HG02763 (cell line): ENCODE results near the gene RAB28.

Source experiments
- ATAC-seq: cut with Tn5 transposase; IDR thresholded peaks from one replicate; pipeline ENCODE4 v1.9.1; 2021; ENCODE audit warnings: mild to moderate bottlenecking, moderate library complexity; ENCODE audit not compliant: unreplicated experiment

The RAB28 gene

GRCh38 chr4:13484122-13484748 is at the start of gene RAB28:
Gene RAB28 (minus strand): TSS chr4:13484340.
- ATAC-seq: peak; percentile 98

- no peak for ATAC-seq
Observed at GRCh38 chr4:13531625-13531998, 47.5 kb upstream of the RAB28 start.

GRCh38 chr4:13530823-13531624 is 46.9 kb upstream of the RAB28 start:
- ATAC-seq: no peak

GRCh38 chr4:13529128-13529919 is 45.2 kb upstream of the RAB28 start:
- no peak for ATAC-seq

- ATAC-seq: no peak
Observed at GRCh38 chr4:13528821-13529127, 44.6 kb upstream of the RAB28 start.

GRCh38 chr4:13527981-13528820 is 44.1 kb upstream of the RAB28 start:
- ATAC-seq: peak; percentile 74

GRCh38 chr4:13527192-13527980 is 43.2 kb upstream of the RAB28 start:
- ATAC-seq: no peak

- no peak for ATAC-seq
Observed at GRCh38 chr4:13526658-13527057, 42.5 kb upstream of the RAB28 start.

GRCh38 chr4:13525606-13526281 is 41.6 kb upstream of the RAB28 start:
- ATAC-seq: no peak

- no peak for ATAC-seq
Observed at GRCh38 chr4:13524504-13525243, 40.5 kb upstream of the RAB28 start.

- no peak for ATAC-seq
Observed at GRCh38 chr4:13523591-13524503, 39.7 kb upstream of the RAB28 start.

- no peak for ATAC-seq
Observed at GRCh38 chr4:13523105-13523477, 39.0 kb upstream of the RAB28 start.

GRCh38 chr4:13522282-13523104 is 38.4 kb upstream of the RAB28 start:
- ATAC-seq: no peak

- ATAC-seq: no peak
Observed at GRCh38 chr4:13521047-13521446, 36.9 kb upstream of the RAB28 start.

- no peak for ATAC-seq
Observed at GRCh38 chr4:13516315-13516860, 32.2 kb upstream of the RAB28 start.

GRCh38 chr4:13515268-13515667 is 31.1 kb upstream of the RAB28 start:
- no peak for ATAC-seq

GRCh38 chr4:13514722-13515121 is 30.6 kb upstream of the RAB28 start:
- no peak for ATAC-seq
